ENCODE results near the gene CTNNBL1.

- TF ChIP-seq EZH2 (IDR thresholded peaks at IDR 0.05), result no peak
- no peak for TF ChIP-seq CTCF (IDR thresholded peaks at IDR 0.05 in 2 of 3, conservative IDR thresholded peaks at IDR 0.05 in 1 of 3; ENCODE audit: borderline replicate concordance in 1 of 3, insufficient read depth in 1 of 3, low read depth in 2 of 3, low read length in 2 of 3)
These were observed 135.3 kb downstream of the CTNNBL1 start for GRCh38 chr20:37829128-37829527.

Data from HCT116 (cell line).